GM19240 (cell line): Measurements from ENCODE around the gene ATP2C1.
"Not testable (repeated sequence)": the region's sequence is repeated elsewhere in the genome, so short reads cannot be mapped to it uniquely, and the experiment has no call there.

Source experiments
- DNase-seq: peaks from one replicate; pipeline ENCODE4 v3.0.0; 2011; ENCODE audit warnings: low spot score; ENCODE audit not compliant: insufficient read length

The ATP2C1 gene

GRCh38 chr3:131036200-131036816 is 142.4 kb downstream of the ATP2C1 start:
- DNase-seq = no peak

- no peak for DNase-seq
Observed at GRCh38 chr3:131036986-131037385, 143.1 kb downstream of the ATP2C1 start.

GRCh38 chr3:131038326-131038725 is 144.4 kb downstream of the ATP2C1 start:
- DNase-seq = no peak

GRCh38 chr3:131042271-131042985 is 148.5 kb downstream of the ATP2C1 start:
- DNase-seq = not testable (repeated sequence)

- no peak for DNase-seq
Observed at GRCh38 chr3:131047582-131047981, 153.7 kb downstream of the ATP2C1 start.

GRCh38 chr3:131048030-131048429 is 154.1 kb downstream of the ATP2C1 start:
- no peak for DNase-seq

GRCh38 chr3:131050001-131050400 is 156.1 kb downstream of the ATP2C1 start:
- DNase-seq = no peak

- DNase-seq = no peak
Observed at GRCh38 chr3:131053043-131053859, 159.4 kb downstream of the ATP2C1 start.
